Activated CD8-positive, alpha-beta T cell treated with anti-CD3 and anti-CD28 coated beads, Interleukin-2, amount 10 ng/mL, durations not matched to agents 7 days and 5 days (primary cell): Measurements from ENCODE around the gene RNF26. TPM values are rescaled to one million over a fixed set of nuclear protein-coding genes. Genes with fewer than 3 reads are reported as not detected.

Experiments
- ATAC-seq: fragments of 150-1000 bp; cut with Tn5 transposase; one replicate; pipeline ENCODE4 v1.10.0; 2021; ENCODE audit warnings: moderate library complexity
- CTCF ChIA-PET: fragments of 350-600 bp; sonication (Branson Sonifier 250); formaldehyde crosslinking; loops from one replicate; lab custom pipeline; 2021; ENCODE audit warnings: antibody characterized with exemption; lab: Charles Lee
- POLR2A ChIA-PET: fragments of 350-600 bp; sonication (Branson Sonifier 250); formaldehyde crosslinking; loops from one replicate; lab custom pipeline; 2021; ENCODE audit warnings: antibody characterized with exemption; lab: Charles Lee
- DNase-seq: peaks from one replicate; pipeline ENCODE4 v3.0.0-alpha.2; 2020
- H3K27ac Mint-ChIP-seq: one replicate; pipeline ENCODE4 v1.8.0; 2021; ENCODE audit warnings: mild to moderate bottlenecking, mixed read lengths
- H3K27me3 Mint-ChIP-seq: one replicate; pipeline ENCODE4 v1.8.0; 2021; ENCODE audit warnings: low read depth, mixed read lengths
- H3K36me3 Mint-ChIP-seq: one replicate; pipeline ENCODE4 v1.8.0; 2021; ENCODE audit warnings: low read depth, mixed read lengths
- H3K4me1 Mint-ChIP-seq: one replicate; pipeline ENCODE4 v1.8.0; 2021; ENCODE audit warnings: low read depth, mixed read lengths
- H3K4me3 Mint-ChIP-seq: one replicate; pipeline ENCODE4 v1.8.0; 2021; ENCODE audit warnings: mild to moderate bottlenecking, mixed read lengths
- H3K9me3 Mint-ChIP-seq: one replicate; pipeline ENCODE4 v1.8.0; 2022; ENCODE audit warnings: mixed read lengths; ENCODE audit not compliant: insufficient read depth
- total RNA-seq, 2 experiments: library from RNA; stranded (reverse); gene quantifications; one replicate each; pipeline ENCODE4 v1.2.3, GENCODE V29; 2021

The RNF26 gene
- total RNA-seq, 2 experiments from 2014 or later = 40.5 to 41.8 TPM

GRCh38 chr11:119357074-119357473, 22.7 kb downstream of the RNF26 start:
- Mint-ChIP-seq H3K4me1 (peaks cover 13% of the 10 kb centered on the region), H3K27ac (no peak overlapping the region), H3K27me3 (peaks cover 35% of the 10 kb centered on the region), H3K9me3 (no peaks in the 10 kb centered on the region), H3K4me3 (peak overlapping the region; percentile 16), H3K36me3 (no peaks in the 10 kb centered on the region)
- CTCF ChIA-PET = interaction anchor here (1.0 to 4.4 kb wide), 19 partner anchors 7 to 372 kb away, joined by 3 to 109 read pairs (median 10); partner anchors contain the start of genes MFRP, NECTIN1 and USP2
- ATAC-seq (no peak), DNase-seq (no peak)
- POLR2A ChIA-PET = interaction anchor here (1.1 kb wide), 1 partner anchor 117 kb away, joined by 4 read pairs; no protein-coding TSS in a partner anchor

GRCh38 chr11:119359365-119360214, 25.3 kb downstream of the RNF26 start:
- Mint-ChIP-seq H3K27ac (no peak overlapping the region), H3K4me3 (no peak overlapping the region), H3K9me3 (no peaks in the 10 kb centered on the region), H3K36me3 (no peaks in the 10 kb centered on the region), H3K27me3 (peaks cover 40% of the 10 kb centered on the region), H3K4me1 (peaks cover 16% of the 10 kb centered on the region)
- ChIA-PET CTCF (interaction anchor here (2.4 kb wide), 1 partner anchor 9 kb away, joined by 6 read pairs; no protein-coding TSS in a partner anchor), POLR2A (no interaction called here)
- no peak for DNase-seq
- no peak for ATAC-seq

DNA sequence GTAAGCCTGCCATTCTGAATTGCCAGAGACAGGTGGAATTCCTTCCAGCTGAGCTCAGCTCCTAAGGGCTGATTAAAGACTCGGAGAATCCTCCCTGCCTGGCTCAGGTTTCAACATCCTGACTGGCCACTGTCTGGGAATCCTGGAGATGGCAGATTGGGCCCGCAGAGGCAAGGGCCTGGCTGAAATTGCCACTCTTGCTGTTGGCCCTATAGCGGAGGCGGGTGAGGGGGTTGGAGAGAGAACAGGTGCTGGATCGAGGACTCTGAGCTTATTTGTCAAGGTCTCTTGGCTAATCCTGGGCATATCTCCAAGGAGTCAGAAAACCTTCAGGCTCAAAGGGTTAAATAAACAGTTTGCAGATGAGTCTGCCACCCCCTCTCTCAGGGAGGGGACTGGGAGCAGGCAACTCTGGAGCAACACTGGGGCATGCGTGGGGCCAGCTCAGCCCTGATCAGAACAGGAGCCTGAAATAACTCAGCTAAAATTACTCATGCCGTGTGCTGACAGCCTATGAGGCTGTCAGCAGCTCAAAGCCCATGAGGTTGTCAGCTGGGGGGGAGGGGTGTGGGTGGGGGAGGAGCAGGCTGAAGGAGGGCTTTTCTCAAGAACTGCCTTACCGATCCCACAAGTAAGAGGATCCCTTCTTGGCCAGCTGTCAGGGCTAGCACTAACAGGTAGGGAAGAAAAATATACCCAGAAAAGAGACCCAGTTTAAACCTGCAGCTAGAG, 26.9 kb downstream of the RNF26 start:
- H3K36me3 Mint-ChIP-seq = no peaks in the 10 kb centered on the region
- H3K4me3 Mint-ChIP-seq = no peak overlapping the region
- CTCF ChIA-PET = interaction anchor here (0.8 to 2.2 kb wide), 9 partner anchors 12 to 113 kb away, joined by 3 to 10 read pairs (median 4); partner anchors contain the start of gene USP2
- H3K27ac Mint-ChIP-seq = no peak overlapping the region
- POLR2A ChIA-PET = no interaction called here
- ATAC-seq (no peak), DNase-seq (no peak)
- H3K9me3 Mint-ChIP-seq = no peaks in the 10 kb centered on the region
- peaks cover 41% of the 10 kb centered on the region for H3K27me3 Mint-ChIP-seq
- H3K4me1 Mint-ChIP-seq = peaks cover 14% of the 10 kb centered on the region

DNA sequence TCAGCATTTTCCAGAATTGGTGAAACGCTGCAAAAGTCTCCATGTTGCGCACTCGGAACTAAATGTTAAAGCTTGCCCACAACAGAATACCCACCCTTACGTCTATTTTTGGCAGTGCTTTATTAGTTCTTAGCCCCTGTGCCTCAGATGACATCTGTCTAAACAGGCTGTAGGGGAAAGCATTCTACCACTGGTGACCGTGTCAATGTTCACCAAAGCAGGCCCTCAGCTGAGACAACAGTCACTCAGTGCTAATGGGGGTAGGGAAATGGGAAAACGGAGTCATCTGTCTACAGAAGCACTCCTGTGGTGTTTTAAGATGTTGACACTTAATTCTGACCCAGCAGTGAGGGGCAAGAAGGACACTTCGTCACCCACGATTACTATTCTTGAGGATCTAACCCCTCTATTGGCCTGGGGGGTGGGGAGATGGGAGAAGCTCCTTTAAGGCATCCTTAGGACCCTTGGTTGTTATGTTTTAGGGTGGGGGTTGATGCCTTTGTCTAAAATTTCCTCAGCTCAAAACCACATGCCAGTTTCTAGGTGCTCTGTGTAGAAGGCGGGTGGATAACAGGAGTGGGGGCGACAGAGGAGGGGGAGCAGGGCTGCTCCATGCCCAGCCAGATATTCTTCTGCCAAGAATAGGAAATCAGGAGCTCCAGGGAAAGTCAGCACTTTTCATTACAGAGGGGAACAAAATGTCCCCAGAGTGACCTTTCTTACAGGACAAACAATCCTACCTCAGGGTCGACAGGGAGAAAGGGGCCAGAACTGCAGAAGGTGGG, 27.8 kb downstream of the RNF26 start:
- ATAC-seq = no peak
- CTCF ChIA-PET = interaction anchor here (0.8 to 2.2 kb wide), 9 partner anchors 12 to 112 kb away, joined by 3 to 10 read pairs (median 4); partner anchors contain the start of gene USP2
- POLR2A ChIA-PET = no interaction called here

GRCh38 chr11:119362741-119363080, 28.4 kb downstream of the RNF26 start:
- Mint-ChIP-seq H3K9me3 (no peaks in the 10 kb centered on the region), H3K4me3 (no peak overlapping the region), H3K27ac (no peak overlapping the region), H3K4me1 (peaks cover 9% of the 10 kb centered on the region), H3K27me3 (peaks cover 44% of the 10 kb centered on the region), H3K36me3 (no peaks in the 10 kb centered on the region)
- CTCF ChIA-PET = interaction anchor here (1.9 to 2.2 kb wide), 2 partner anchors 11 to 23 kb away, joined by 9 to 10 read pairs; no protein-coding TSS in a partner anchor
- no peak for ATAC-seq
- no peak for DNase-seq
- POLR2A ChIA-PET = no interaction called here

More for the DNA sequence above, 27.8 kb downstream of the RNF26 start:
- no peaks in the 10 kb centered on the region for H3K36me3 Mint-ChIP-seq
- peaks cover 9% of the 10 kb centered on the region for H3K4me1 Mint-ChIP-seq
- H3K27ac Mint-ChIP-seq = no peak overlapping the region
- no peak overlapping the region for H3K4me3 Mint-ChIP-seq
- DNase-seq = no peak
- no peaks in the 10 kb centered on the region for H3K9me3 Mint-ChIP-seq
- H3K27me3 Mint-ChIP-seq = peaks cover 46% of the 10 kb centered on the region

- H3K4me1 Mint-ChIP-seq = peaks cover 9% of the 10 kb centered on the region
- DNase-seq = no peak
- ChIA-PET POLR2A (no interaction called here), CTCF (interaction anchor here (2.2 kb wide), 1 partner anchor 7 kb away, joined by 12 read pairs; no protein-coding TSS in a partner anchor)
- no peak overlapping the region for H3K4me3 Mint-ChIP-seq
- no peaks in the 10 kb centered on the region for H3K9me3 Mint-ChIP-seq
- H3K27ac Mint-ChIP-seq = no peak overlapping the region
- no peaks in the 10 kb centered on the region for H3K36me3 Mint-ChIP-seq
- no peak for ATAC-seq
- H3K27me3 Mint-ChIP-seq = peaks cover 41% of the 10 kb centered on the region
These were observed 28.9 kb downstream of the RNF26 start for GRCh38 chr11:119363081-119363850.

GRCh38 chr11:119363851-119364590, 29.7 kb downstream of the RNF26 start:
- CTCF ChIA-PET = interaction anchor here (0.7 to 2.2 kb wide), 5 partner anchors 8 to 19 kb away, joined by 3 to 12 read pairs (median 4); no protein-coding TSS in a partner anchor
- Mint-ChIP-seq H3K4me3 (peak overlapping the region; percentile 52), H3K36me3 (no peaks in the 10 kb centered on the region), H3K4me1 (peaks cover 9% of the 10 kb centered on the region), H3K27me3 (peaks cover 41% of the 10 kb centered on the region), H3K9me3 (no peaks in the 10 kb centered on the region), H3K27ac (no peak overlapping the region)
- ATAC-seq (peak; percentile 91), DNase-seq (peak; percentile 51)
- POLR2A ChIA-PET = interaction anchor here (0.7 kb wide), 1 partner anchor 18 kb away, joined by 3 read pairs; the partner anchor contains the start of gene USP2

DNA sequence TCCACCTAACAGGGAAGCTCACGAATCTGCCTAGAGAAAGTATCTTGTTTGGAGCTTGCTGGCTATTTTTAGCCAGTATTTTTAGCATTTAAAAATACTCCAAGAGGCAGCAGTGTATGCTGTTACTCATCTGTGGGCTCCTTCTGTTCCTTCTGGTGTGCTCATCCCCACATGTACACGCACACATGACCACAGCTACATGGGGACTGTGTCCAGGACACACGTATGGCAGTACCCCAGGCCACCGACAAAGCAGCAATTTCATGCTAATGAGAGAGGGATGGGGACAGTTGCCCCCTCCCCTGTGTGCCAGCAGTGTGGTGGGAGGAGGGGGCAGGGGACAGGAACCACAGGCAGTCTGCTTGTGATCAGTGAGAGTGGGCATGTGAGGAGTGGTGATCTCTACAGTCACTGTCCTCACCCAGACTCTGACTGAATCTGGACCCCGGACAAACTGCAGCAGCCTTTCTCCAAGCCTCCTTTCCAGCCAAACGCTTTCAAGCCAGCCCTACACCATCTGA, 30.8 kb downstream of the RNF26 start:
- Mint-ChIP-seq H3K36me3 (no peaks in the 10 kb centered on the region), H3K9me3 (no peaks in the 10 kb centered on the region), H3K4me1 (peaks cover 3% of the 10 kb centered on the region), H3K27ac (no peak overlapping the region), H3K4me3 (no peak overlapping the region), H3K27me3 (peaks cover 43% of the 10 kb centered on the region)
- ChIA-PET POLR2A (interaction anchor here (0.7 kb wide), 1 partner anchor 16 kb away, joined by 3 read pairs; the partner anchor contains the start of gene USP2), CTCF (interaction anchor here (1.1 to 2.2 kb wide), 3 partner anchors 9 to 18 kb away, joined by 4 to 12 read pairs (median 5); no protein-coding TSS in a partner anchor)
- ATAC-seq (no peak), DNase-seq (no peak)

- ChIA-PET POLR2A (no interaction called here), CTCF (interaction anchor here (1.3 to 3.6 kb wide), 2 partner anchors 11 to 109 kb away, joined by 3 to 24 read pairs; no protein-coding TSS in a partner anchor)
- peaks cover 42% of the 10 kb centered on the region for H3K27me3 Mint-ChIP-seq
- H3K4me3 Mint-ChIP-seq = no peak overlapping the region
- H3K9me3 Mint-ChIP-seq = no peaks in the 10 kb centered on the region
- no peak for ATAC-seq
- H3K36me3 Mint-ChIP-seq = no peaks in the 10 kb centered on the region
- peaks cover 3% of the 10 kb centered on the region for H3K4me1 Mint-ChIP-seq
- no peak for DNase-seq
- no peak overlapping the region for H3K27ac Mint-ChIP-seq
These were observed 32.6 kb downstream of the RNF26 start for GRCh38 chr11:119366690-119367620.
